NCI-H1436 (cell line): ENCODE data around the gene RARB.

ENCODE experiments used
- DNase-seq: peaks from one replicate; lab custom pipeline; 2025; lab: John Stamatoyannopoulos, UW

RARB gene

GRCh38 chr3:25427942-25428788 lies at the start of gene RARB:
TSS of gene RARB (plus strand) at chr3:25428263. CDS start at chr3:25428732, 469 bp downstream.
- peak; percentile 1 for DNase-seq

- no peak for DNase-seq
Observed at GRCh38 chr3:25378786-25379311, 49.2 kb upstream of the RARB start.

GRCh38 chr3:25380222-25380739 lies 47.8 kb upstream of the RARB start:
- DNase-seq = no peak

- no peak for DNase-seq
Observed at GRCh38 chr3:25381083-25381482, 47.0 kb upstream of the RARB start.

- no peak for DNase-seq
Observed at GRCh38 chr3:25384471-25384870, 43.6 kb upstream of the RARB start.

GRCh38 chr3:25385807-25386460 lies 42.1 kb upstream of the RARB start:
- no peak for DNase-seq

DNA sequence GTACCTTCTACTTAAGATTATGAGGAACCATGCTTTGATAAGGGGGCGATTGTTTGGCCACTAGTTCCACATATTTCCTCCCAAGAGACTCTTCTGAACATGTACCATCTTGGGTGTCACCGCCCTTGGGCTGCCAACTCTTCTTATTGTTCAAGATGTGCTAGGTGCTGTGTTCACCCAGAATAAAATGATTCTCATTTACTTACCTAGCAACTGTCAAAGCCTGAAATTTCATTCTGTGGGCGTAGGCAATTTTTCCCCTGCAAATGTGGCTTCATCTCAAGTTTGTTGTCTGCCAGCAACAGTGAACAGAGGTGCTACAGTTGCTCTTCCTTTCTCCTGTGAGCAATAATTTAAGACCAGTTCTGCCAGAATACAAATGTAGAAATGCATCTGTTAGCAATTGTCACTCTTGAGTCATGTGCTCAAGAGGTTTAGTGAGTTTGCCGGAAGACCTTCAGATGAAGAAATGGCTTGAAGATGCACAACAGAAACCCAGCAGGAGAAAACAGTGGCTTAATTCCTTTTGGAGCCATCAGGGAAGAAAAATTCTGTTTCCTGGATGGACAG lies 41.3 kb upstream of the RARB start:
- DNase-seq = no peak

GRCh38 chr3:25390605-25391004 lies 37.5 kb upstream of the RARB start:
- DNase-seq = no peak

GRCh38 chr3:25396251-25396650 lies 31.8 kb upstream of the RARB start:
- no peak for DNase-seq

GRCh38 chr3:25396686-25397085 lies 31.4 kb upstream of the RARB start:
- DNase-seq = no peak

- DNase-seq = no peak
Observed at GRCh38 chr3:25397150-25397549, 30.9 kb upstream of the RARB start.

DNA sequence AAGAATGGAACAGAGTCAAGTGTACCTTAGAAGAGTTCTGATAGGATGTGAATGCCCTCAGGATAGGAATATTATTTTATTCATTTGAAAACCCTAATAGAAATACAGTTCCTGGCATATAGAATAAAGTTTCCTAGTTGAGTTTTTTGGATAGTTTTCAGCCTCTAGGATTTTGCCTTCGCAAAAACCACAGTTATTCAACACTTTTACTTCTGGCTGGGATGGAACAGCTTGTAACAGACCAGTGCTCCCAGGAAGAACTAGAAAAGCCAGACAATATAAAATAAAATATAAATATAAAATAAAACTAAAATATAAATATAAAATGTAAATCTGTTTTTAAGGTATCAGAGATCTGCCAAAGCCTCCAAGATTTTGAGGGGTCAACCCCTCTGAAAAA lies 27.5 kb upstream of the RARB start:
- no peak for DNase-seq

DNA sequence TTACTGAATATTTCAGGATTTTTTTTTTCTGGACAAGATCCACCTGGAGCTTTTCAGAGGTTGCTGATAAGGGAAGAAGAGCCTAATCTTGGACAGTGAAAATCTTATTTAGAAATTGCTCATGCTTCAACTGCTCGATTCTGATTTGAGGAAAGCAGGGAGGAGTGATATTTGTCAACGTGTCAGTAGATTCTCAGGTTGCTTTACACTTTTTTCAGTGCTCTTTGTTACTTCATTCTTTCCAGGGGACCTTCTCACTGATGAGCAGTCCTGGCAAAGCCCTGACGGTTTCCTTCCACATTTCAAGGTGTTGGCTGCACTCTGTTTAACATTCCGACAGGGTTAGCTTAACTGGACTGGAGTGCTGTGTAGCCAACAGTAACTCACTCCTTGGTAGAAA lies 24.1 kb upstream of the RARB start:
- no peak for DNase-seq

DNA sequence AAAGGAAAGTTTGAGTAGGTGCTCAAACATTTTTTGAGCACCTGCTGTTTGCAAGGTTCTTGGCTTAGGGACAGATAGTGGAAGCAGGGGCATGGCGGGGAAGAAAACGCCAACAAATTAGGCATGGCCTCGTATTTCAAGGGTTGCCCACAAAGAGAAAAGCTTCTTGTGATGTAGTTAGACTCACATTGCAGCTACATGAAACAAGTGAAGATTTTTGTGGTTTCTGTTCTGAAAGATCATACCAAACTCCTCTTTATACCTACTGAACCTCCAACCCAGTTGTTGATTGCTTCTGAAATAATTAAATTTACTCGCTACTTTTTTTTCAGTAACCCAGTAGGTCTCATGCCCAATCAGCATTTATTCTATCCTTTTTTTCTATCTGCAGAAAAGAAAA lies 23.5 kb upstream of the RARB start:
- DNase-seq = no peak

DNA sequence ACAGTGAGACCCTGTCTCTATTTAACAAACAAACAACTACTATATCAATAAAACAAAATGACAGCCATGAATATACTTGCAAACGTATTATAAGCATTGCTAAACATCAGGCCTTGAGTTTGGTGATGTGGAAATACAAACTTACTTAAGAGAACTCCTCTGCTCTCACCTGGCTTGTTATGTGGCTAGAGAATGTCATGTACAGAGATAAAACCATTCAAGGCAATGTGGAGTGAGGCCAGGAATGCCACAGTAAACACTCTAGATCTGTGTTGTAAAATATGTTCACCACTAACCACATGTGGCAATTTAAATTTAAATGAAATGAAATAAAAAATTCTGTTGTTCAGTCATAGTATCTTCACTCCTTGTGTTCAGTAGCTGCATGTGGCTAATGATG lies 22.7 kb upstream of the RARB start:
- no peak for DNase-seq

GRCh38 chr3:25410703-25411102 lies 17.4 kb upstream of the RARB start:
- DNase-seq = no peak

DNA sequence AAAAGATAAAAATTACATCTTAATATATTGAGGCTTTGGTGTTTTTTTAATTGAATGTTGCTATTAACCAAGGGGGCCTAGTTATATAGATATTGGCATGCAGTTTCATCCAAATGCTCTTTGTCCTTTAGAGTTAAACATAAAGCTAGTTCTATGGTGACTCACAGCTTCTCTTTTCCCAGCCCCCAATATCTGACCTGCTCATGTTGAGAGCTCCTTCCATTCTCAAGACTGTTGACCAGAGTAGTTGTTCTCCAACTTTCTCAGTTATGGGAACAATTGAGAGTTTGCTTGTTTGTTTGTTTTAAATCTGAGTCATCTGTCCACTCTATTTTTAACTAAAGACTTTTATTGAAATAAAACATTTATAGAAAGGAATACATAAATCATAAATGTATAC lies 15.8 kb upstream of the RARB start:
- no peak for DNase-seq

- no peak for DNase-seq
Observed at GRCh38 chr3:25416176-25416575, 11.9 kb upstream of the RARB start.

DNA sequence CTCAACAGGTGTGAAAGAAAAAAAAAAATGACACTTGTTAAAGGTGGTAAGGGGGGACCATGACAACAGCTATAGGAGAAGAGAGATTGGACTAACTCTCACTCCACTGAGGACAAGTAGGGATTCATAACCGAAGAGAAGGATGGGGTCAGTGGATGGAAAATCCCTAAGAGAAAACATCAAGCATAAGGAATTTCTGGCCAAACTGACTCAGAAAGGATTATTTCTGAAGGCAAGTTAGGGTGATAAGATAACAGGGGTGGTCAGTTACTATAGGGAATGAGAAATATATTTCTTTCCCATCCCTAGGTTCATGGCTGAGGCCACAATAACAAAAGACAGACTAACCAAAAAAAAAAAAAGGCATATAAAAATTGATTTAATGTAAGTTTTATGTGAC lies 9.5 kb upstream of the RARB start:
- no peak for DNase-seq

DNA sequence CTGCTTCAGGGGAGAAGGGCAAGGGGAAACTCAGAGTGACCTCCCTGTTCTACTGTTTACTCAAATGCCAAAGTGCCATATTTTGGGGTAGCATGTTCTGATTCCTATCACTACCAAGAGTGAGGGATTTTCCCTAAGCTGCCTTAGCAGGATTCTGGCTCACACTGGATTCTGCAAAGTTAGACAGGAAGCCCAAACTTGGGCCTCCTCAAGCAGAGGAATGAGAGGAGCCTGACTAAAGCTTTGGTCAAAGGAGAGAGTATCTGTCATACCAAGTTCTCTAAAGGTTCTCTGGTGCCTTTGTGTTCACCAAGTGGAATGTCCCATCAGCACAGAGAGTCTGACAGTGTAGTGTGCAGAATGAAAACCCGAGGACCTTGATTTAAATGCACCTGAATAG lies 8.8 kb upstream of the RARB start:
- DNase-seq = no peak

GRCh38 chr3:25420147-25420546 lies 7.9 kb upstream of the RARB start:
- no peak for DNase-seq

- DNase-seq = no peak
Observed at GRCh38 chr3:25420885-25421284, 7.2 kb upstream of the RARB start.

GRCh38 chr3:25421747-25422146 lies 6.3 kb upstream of the RARB start:
- DNase-seq = no peak
